Prostate gland (tissue), 1 donor: Measurements from ENCODE around the gene KCNC1.

ENCODE experiments used
- POLR2A ChIP-seq: fragments of 450-650 bp; IDR thresholded peaks from one replicate; pipeline ENCODE4 v1.6.1; 2016; ENCODE audit warnings: antibody characterized with exemption, mild to moderate bottlenecking
- POLR2AphosphoS5 ChIP-seq: sonication (generic); formaldehyde crosslinking; IDR thresholded peaks from one replicate; pipeline ENCODE4 v1.6.1; 2017; ENCODE audit warnings: antibody characterized with exemption

DNA sequence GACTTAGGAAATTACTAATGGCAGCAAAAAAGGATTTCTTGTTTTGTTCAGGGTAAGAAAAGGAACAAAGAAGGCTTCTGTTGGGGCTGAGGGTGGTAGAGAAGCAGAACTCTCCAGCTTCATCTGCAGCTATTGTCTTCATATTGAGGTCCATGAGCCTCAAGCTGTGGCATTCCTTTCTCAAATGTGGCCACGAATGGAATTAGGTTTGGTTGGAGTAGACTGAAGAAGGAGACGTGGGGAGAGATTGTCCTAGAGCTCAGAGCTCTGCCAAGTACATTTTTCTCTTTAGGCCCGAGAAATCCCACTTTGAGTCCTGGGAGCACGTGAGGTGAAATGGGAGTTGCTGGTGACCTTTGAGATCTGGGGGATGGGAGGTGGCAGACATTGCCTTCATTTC, 41.0 kb upstream of the KCNC1 start:
- TF ChIP-seq POLR2A = no peak
- no peak for TF ChIP-seq POLR2AphosphoS5
